Activated gamma-delta T cell (primary cell): ENCODE measurements around the gene HACD3.
"Not testable (repeated sequence)": the region's sequence is repeated elsewhere in the genome, so short reads cannot be mapped to it uniquely, and the experiment has no call there.

Experiments used
- DNase-seq: peaks from one replicate; lab custom pipeline; 2025; lab: John Stamatoyannopoulos, UW

Gene HACD3

GRCh38 chr15:65599677-65600076 lies 69.4 kb downstream of the HACD3 start:
- no peak for DNase-seq

GRCh38 chr15:65603134-65603533 lies 72.9 kb downstream of the HACD3 start:
- DNase-seq, result no peak

- no peak for DNase-seq
These were observed 73.3 kb downstream of the HACD3 start for GRCh38 chr15:65603559-65603958.

- peak; percentile 79 for DNase-seq
These were observed 80.8 kb downstream of the HACD3 start, which contains the start of gene INTS14 for GRCh38 chr15:65610871-65611718. Gene INTS14 (minus strand): TSS chr15:65611131. CDS start chr15:65607380, 3,751 bp downstream.

- DNase-seq, result no peak
These were observed 81.8 kb downstream of the HACD3 start for GRCh38 chr15:65611888-65612615.

GRCh38 chr15:65612616-65612946 lies 82.3 kb downstream of the HACD3 start:
- no peak for DNase-seq

- no peak for DNase-seq
These were observed 82.9 kb downstream of the HACD3 start for GRCh38 chr15:65612949-65613744.

- not testable (repeated sequence) for DNase-seq
These were observed 85.6 kb downstream of the HACD3 start for GRCh38 chr15:65615887-65616286.

- no peak for DNase-seq
These were observed 88.4 kb downstream of the HACD3 start for GRCh38 chr15:65618560-65619109.

- DNase-seq, result no peak
These were observed 89.5 kb downstream of the HACD3 start for GRCh38 chr15:65619626-65620290.

- no peak for DNase-seq
These were observed 90.6 kb downstream of the HACD3 start for GRCh38 chr15:65620833-65621232.

GRCh38 chr15:65621638-65622037 lies 91.4 kb downstream of the HACD3 start, which contains the start of gene SLC24A1:
Gene SLC24A1 (plus strand): TSS chr15:65621938. CDS start chr15:65624081, 2,143 bp downstream.
- DNase-seq, result no peak

- no peak for DNase-seq
These were observed 92.8 kb downstream of the HACD3 start for GRCh38 chr15:65623103-65623502.

GRCh38 chr15:65626856-65627255 lies 96.6 kb downstream of the HACD3 start:
- DNase-seq, result no peak
